ENCODE measurements around the gene RBFOX2.
"Not testable (repeated sequence)": the region's sequence is repeated elsewhere in the genome, so short reads cannot be mapped to it uniquely, and the experiment has no call there.

Gene RBFOX2

GRCh38 chr22:36003972-36004674, 24.5 kb downstream of the RBFOX2 start:
- DNase-seq, result no peak

GRCh38 chr22:36002718-36003260, 25.8 kb downstream of the RBFOX2 start:
- DNase-seq, result no peak

GRCh38 chr22:36002084-36002483, 26.5 kb downstream of the RBFOX2 start:
- no peak for DNase-seq

GRCh38 chr22:35998748-35999147, 29.9 kb downstream of the RBFOX2 start:
- DNase-seq, result no peak

- no peak for DNase-seq
Measured at GRCh38 chr22:35997438-35997837, 31.2 kb downstream of the RBFOX2 start.

GRCh38 chr22:35996596-35996995, 32.0 kb downstream of the RBFOX2 start:
- no peak for DNase-seq

- DNase-seq, result no peak
Measured at GRCh38 chr22:35995772-35996171, 32.9 kb downstream of the RBFOX2 start.

GRCh38 chr22:35995348-35995747, 33.3 kb downstream of the RBFOX2 start:
- no peak for DNase-seq

GRCh38 chr22:35993727-35994126, 34.9 kb downstream of the RBFOX2 start:
- not testable (repeated sequence) for DNase-seq

- DNase-seq, result no peak
Measured at GRCh38 chr22:35993048-35993714, 35.4 kb downstream of the RBFOX2 start.

- no peak for DNase-seq
Measured at GRCh38 chr22:35991168-35991567, 37.5 kb downstream of the RBFOX2 start.

- no peak for DNase-seq
Measured at GRCh38 chr22:35988030-35988429, 40.6 kb downstream of the RBFOX2 start.

GRCh38 chr22:35987487-35987886, 41.1 kb downstream of the RBFOX2 start:
- DNase-seq, result no peak

GRCh38 chr22:35986088-35986487, 42.5 kb downstream of the RBFOX2 start:
- no peak for DNase-seq

GRCh38 chr22:35985371-35985770, 43.3 kb downstream of the RBFOX2 start:
- DNase-seq, result no peak

GRCh38 chr22:35984183-35985175, 44.1 kb downstream of the RBFOX2 start:
- DNase-seq, result no peak

- DNase-seq, result no peak
Measured at GRCh38 chr22:35981900-35982299, 46.7 kb downstream of the RBFOX2 start.

- DNase-seq, result no peak
Measured at GRCh38 chr22:35978889-35979288, 49.7 kb downstream of the RBFOX2 start.

- no peak for DNase-seq
Measured at GRCh38 chr22:35978201-35978600, 50.4 kb downstream of the RBFOX2 start.

GRCh38 chr22:35977136-35977535, 51.5 kb downstream of the RBFOX2 start:
- no peak for DNase-seq

- DNase-seq, result no peak
Measured at GRCh38 chr22:35973388-35973787, 55.2 kb downstream of the RBFOX2 start.

GRCh38 chr22:35972559-35972958, 56.1 kb downstream of the RBFOX2 start:
- no peak for DNase-seq

- DNase-seq, result peak; percentile 4
Measured at GRCh38 chr22:35971456-35972119, 57.0 kb downstream of the RBFOX2 start.
